ENCODE results near the gene ZNF540. TPM values are rescaled to one million over a fixed set of nuclear protein-coding genes. Genes with fewer than 3 reads are reported as not detected.

ZNF540 gene
- total and polyA plus RNA-seq, 2 experiments from 2014 or later = 3.0 TPM; not detected in 1

- TF ChIP-seq REST (IDR thresholded peaks at IDR 0.05; ENCODE audit: unreplicated experiment) = no peak
- TF ChIP-seq, protein P1, sequence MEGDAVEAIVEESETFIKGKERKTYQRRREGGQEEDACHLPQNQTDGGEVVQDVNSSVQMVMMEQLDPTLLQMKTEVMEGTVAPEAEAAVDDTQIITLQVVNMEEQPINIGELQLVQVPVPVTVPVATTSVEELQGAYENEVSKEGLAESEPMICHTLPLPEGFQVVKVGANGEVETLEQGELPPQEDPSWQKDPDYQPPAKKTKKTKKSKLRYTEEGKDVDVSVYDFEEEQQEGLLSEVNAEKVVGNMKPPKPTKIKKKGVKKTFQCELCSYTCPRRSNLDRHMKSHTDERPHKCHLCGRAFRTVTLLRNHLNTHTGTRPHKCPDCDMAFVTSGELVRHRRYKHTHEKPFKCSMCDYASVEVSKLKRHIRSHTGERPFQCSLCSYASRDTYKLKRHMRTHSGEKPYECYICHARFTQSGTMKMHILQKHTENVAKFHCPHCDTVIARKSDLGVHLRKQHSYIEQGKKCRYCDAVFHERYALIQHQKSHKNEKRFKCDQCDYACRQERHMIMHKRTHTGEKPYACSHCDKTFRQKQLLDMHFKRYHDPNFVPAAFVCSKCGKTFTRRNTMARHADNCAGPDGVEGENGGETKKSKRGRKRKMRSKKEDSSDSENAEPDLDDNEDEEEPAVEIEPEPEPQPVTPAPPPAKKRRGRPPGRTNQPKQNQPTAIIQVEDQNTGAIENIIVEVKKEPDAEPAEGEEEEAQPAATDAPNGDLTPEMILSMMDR (conservative IDR thresholded peaks at IDR 0.05; ENCODE audit: low read depth in 2 of 2) = no peak
- no peak for TF ChIP-seq EZH2 (IDR thresholded peaks at IDR 0.05; ENCODE audit: low read depth, unreplicated experiment)
- no peak for TF ChIP-seq EZH2phosphoT487 (IDR thresholded peaks at IDR 0.05; ENCODE audit: unreplicated experiment)
- TF ChIP-seq JUNB (IDR thresholded peaks at IDR 0.05; ENCODE audit: unreplicated experiment) = no peak
- no peak for TF ChIP-seq STAT1 (IDR thresholded peaks at IDR 0.05; ENCODE audit: unreplicated experiment)
- no peak for TF ChIP-seq POLR2AphosphoS5 (IDR thresholded peaks at IDR 0.05; ENCODE audit: low read depth)
- TF ChIP-seq ETS1 (IDR thresholded peaks at IDR 0.05) = no peak
- no peak for TF ChIP-seq CREB1 (CRISPR knock-in tag; IDR thresholded peaks at IDR 0.05; ENCODE audit: low read depth)
- no peak for TF ChIP-seq ZNF114 (CRISPR knock-in tag; IDR thresholded peaks at IDR 0.05)
- TF ChIP-seq NANOG (IDR thresholded peaks at IDR 0.05; ENCODE audit: borderline replicate concordance) = no peak
These were observed 59.4 kb downstream of the ZNF540 start (continued) for GRCh38 chr19:37654118-37654517.

DNA sequence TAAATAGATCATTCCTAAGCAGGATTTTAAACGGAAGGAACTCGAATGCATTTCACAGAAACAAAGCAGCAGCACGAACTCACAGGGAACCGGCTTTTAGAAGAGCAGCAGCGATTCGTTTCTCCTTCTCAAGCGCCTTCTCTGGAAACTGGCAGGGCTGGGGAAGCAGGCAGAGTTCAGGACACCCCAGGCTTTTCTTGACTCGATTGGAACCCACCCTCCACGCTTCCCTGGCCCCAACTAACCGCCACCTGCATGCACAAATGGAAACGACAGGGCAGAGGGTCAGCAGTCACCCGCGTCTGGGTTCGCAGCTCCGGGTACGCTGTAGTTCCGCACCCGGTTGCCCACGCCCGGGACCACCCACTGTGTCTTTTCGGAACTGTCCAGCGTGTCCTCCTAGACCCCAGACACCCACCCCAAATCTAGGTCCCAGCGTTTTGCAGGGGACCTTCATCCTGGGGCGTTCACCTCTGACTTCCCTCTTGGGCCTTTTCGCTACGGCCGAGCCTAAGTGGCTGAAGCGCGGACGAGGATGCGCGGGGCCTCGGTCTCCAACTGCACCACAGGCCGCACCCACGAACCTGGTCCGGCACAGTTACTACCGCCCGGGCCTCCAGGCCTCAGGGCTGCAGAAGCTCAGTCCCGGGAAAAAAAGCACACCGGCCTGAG lies 60.1 kb downstream of the ZNF540 start:
- ATAC-seq (peak; percentile 46), DNase-seq (ENCODE audit: low spot score) (peak; percentile 58)
- Histone ChIP-seq H2AFZ (peak overlapping the region; percentile 97), H3K9me2 (ENCODE audit: insufficient read depth) (no peaks in the 10 kb centered on the region), H3K27me3 (ENCODE audit: insufficient read depth) (peaks cover 40% of the 10 kb centered on the region), H3K36me3 (ENCODE audit: insufficient read depth) (no peaks in the 10 kb centered on the region), H3K4me3 (peak overlapping the region; percentile 88), H3K27ac (ENCODE audit: low read depth) (no peak overlapping the region), H4K20me1 (replicated peaks; ENCODE audit: insufficient read depth) (peaks cover 5% of the 10 kb centered on the region), H3F3A (replicated peaks; ENCODE audit: low read depth) (peaks cover 6% of the 10 kb centered on the region; the same call in 1 of the 2 replicates), H3K79me2 (replicated peaks; ENCODE audit: insufficient read depth) (peaks cover 24% of the 10 kb centered on the region), H3K4me2 (peak overlapping the region; percentile 95), H3K4me1 (ENCODE audit: insufficient read depth) (peaks cover 10% of the 10 kb centered on the region)
- Mint-ChIP-seq H3K27ac (no peak overlapping the region), H3K27me3 (ENCODE audit: insufficient read depth, low read depth, poor library complexity) (peaks cover 18% of the 10 kb centered on the region), H3K4me3 (peak overlapping the region; percentile 85), H3K4me1 (peaks cover 17% of the 10 kb centered on the region), H3K9me3 (peaks cover 7% of the 10 kb centered on the region; the same call in 2 of the 3 replicates), H3K36me3 (ENCODE audit: low read depth) (no peaks in the 10 kb centered on the region; the same call in 1 of the 3 replicates)
- no peak for TF ChIP-seq EZH2 (IDR thresholded peaks at IDR 0.05; ENCODE audit: low read depth, unreplicated experiment)
- no peak for TF ChIP-seq STAT1 (IDR thresholded peaks at IDR 0.05; ENCODE audit: unreplicated experiment)
- 0 out of 2 replicates have a peak, but pooled peaks have one; percentile 1 for TF ChIP-seq POLR2AphosphoS5 (IDR thresholded peaks at IDR 0.05; ENCODE audit: low read depth)
- TF ChIP-seq, protein P2, sequence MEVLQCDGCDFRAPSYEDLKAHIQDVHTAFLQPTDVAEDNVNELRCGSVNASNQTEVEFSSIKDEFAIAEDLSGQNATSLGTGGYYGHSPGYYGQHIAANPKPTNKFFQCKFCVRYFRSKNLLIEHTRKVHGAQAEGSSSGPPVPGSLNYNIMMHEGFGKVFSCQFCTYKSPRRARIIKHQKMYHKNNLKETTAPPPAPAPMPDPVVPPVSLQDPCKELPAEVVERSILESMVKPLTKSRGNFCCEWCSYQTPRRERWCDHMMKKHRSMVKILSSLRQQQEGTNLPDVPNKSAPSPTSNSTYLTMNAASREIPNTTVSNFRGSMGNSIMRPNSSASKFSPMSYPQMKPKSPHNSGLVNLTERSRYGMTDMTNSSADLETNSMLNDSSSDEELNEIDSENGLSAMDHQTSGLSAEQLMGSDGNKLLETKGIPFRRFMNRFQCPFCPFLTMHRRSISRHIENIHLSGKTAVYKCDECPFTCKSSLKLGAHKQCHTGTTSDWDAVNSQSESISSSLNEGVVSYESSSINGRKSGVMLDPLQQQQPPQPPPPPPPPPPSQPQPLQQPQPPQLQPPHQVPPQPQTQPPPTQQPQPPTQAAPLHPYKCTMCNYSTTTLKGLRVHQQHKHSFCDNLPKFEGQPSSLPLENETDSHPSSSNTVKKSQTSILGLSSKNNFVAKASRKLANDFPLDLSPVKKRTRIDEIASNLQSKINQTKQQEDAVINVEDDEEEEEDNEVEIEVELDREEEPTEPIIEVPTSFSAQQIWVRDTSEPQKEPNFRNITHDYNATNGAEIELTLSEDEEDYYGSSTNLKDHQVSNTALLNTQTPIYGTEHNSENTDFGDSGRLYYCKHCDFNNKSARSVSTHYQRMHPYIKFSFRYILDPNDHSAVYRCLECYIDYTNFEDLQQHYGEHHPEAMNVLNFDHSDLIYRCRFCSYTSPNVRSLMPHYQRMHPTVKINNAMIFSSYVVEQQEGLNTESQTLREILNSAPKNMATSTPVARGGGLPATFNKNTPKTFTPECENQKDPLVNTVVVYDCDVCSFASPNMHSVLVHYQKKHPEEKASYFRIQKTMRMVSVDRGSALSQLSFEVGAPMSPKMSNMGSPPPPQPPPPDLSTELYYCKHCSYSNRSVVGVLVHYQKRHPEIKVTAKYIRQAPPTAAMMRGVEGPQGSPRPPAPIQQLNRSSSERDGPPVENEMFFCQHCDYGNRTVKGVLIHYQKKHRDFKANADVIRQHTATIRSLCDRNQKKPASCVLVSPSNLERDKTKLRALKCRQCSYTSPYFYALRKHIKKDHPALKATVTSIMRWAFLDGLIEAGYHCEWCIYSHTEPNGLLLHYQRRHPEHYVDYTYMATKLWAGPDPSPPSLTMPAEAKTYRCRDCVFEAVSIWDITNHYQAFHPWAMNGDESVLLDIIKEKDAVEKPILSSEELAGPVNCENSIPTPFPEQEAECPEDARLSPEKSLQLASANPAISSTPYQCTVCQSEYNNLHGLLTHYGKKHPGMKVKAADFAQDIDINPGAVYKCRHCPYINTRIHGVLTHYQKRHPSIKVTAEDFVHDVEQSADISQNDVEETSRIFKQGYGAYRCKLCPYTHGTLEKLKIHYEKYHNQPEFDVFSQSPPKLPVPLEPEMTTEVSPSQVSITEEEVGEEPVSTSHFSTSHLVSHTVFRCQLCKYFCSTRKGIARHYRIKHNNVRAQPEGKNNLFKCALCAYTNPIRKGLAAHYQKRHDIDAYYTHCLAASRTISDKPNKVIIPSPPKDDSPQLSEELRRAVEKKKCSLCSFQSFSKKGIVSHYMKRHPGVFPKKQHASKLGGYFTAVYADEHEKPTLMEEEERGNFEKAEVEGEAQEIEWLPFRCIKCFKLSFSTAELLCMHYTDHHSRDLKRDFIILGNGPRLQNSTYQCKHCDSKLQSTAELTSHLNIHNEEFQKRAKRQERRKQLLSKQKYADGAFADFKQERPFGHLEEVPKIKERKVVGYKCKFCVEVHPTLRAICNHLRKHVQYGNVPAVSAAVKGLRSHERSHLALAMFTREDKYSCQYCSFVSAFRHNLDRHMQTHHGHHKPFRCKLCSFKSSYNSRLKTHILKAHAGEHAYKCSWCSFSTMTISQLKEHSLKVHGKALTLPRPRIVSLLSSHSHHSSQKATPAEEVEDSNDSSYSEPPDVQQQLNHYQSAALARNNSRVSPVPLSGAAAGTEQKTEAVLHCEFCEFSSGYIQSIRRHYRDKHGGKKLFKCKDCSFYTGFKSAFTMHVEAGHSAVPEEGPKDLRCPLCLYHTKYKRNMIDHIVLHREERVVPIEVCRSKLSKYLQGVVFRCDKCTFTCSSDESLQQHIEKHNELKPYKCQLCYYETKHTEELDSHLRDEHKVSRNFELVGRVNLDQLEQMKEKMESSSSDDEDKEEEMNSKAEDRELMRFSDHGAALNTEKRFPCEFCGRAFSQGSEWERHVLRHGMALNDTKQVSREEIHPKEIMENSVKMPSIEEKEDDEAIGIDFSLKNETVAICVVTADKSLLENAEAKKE (CRISPR knock-in tag; IDR thresholded peaks at IDR 0.05) = no peak
